GM12892 (cell line): ENCODE data around the gene ATP8B1.

Experiments
- POLR2A ChIP-seq: IDR thresholded peaks from 2 replicates; pipeline ENCODE4 v1.6.1; 2011; ENCODE audit warnings: low read depth, low read length, control low read depth
- POLR2AphosphoS5 ChIP-seq: IDR thresholded peaks from 2 replicates; pipeline ENCODE4 v1.6.1; 2011; ENCODE audit warnings: low read depth, low read length, control low read depth

GRCh38 chr18:57651914-57652313 lies 151.2 kb downstream of the ATP8B1 start:
- TF ChIP-seq POLR2AphosphoS5, result no peak
- no peak for TF ChIP-seq POLR2A
